Activated T-helper 1 cell treated with anti-CD3 and anti-CD28 coated beads, Interleukin-12 subunit alpha, Interleukin-12 subunit beta, Interleukin-2, Interleukin-4 antibody, amounts not matched to agents 30 ng/mL and 10 ng/mL and 1 ng/mL, durations not matched to agents 14 hours and 24 hours and 36 hours (primary cell): ENCODE measurements around the gene FYCO1. TPM values are rescaled to one million over a fixed set of nuclear protein-coding genes. Genes with fewer than 3 reads are reported as not detected.
"Not testable (repeated sequence)": the region's sequence is repeated elsewhere in the genome, so short reads cannot be mapped to it uniquely, and the experiment has no call there.

Experiments
- DNase-seq: peaks from one replicate; pipeline ENCODE4 v3.0.0; 2021; ENCODE audit warnings: low spot score
- H3K27ac Mint-ChIP-seq: one replicate; pipeline ENCODE4 v1.8.0; 2021; ENCODE audit warnings: mild to moderate bottlenecking, mixed read lengths
- H3K27me3 Mint-ChIP-seq: one replicate; pipeline ENCODE4 v1.8.0; 2022; ENCODE audit warnings: mild to moderate bottlenecking, moderate library complexity, mixed read lengths; ENCODE audit not compliant: insufficient read depth
- H3K36me3 Mint-ChIP-seq: one replicate; pipeline ENCODE4 v1.8.0; 2021; ENCODE audit warnings: low read depth, mixed read lengths
- H3K4me1 Mint-ChIP-seq: one replicate; pipeline ENCODE4 v1.8.0; 2021; ENCODE audit warnings: low read depth, mixed read lengths
- H3K4me3 Mint-ChIP-seq: one replicate; pipeline ENCODE4 v1.8.0; 2021; ENCODE audit warnings: mild to moderate bottlenecking, moderate library complexity, mixed read lengths
- H3K9me3 Mint-ChIP-seq: one replicate; pipeline ENCODE4 v1.8.0; 2021; ENCODE audit warnings: mixed read lengths
- intact Hi-C: fragments of 100-400 bp; cut with micrococcal nuclease; formaldehyde crosslinking; loops from one replicate; pipeline ENCODE4 v1.15.1; 2024
- total RNA-seq: library from RNA; stranded (reverse); gene quantifications from 2 replicates; pipeline ENCODE4 v1.2.3, GENCODE V29; 2022

FYCO1 gene
- total RNA-seq: 16.1 and 16.3 TPM in 2 replicates

DNA sequence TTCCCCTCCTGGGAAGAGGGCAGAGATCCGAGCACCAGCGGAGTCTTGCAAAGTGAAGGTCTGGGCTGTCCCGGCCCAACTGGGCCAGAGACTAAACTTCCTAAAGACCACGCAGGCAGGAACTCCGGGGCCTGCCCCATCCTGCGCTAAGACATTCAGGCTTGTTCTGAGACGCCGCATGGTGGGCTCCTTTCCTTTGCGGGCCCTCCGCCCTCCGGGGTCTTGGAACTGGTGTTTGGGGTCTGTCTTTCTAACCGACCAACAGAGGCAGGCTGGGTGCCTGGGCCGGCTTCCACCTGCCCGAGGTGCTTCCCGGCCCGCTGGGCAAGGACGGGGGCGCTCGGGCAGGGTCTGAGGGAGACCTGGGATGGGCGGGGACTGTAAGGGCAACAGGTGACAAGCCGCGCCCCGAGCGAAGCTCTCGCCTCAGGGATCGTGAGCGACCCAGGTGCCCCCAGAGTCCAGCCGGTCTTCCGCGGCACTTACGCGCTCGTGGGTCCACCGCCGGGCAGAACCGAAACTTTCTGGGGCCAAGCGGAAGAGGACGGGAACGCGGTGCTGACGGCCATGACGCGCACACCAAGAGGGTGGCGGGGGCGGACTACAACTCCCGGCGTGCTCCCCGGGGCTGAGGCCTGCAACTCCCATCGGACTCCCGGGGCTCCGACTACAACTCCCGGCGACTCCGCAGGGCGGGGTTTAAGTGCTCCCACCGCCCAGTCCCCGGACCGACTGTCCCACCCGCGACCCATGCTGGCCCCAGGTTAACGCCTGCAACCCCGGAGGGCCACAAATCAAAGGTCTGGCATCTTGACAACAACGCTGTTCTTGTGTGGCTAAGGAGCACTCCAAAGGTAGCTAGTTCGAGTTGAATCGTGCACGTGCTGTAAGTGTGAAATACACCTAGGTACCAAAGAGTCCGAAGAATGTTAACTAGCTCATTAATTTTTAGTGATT, at the start of gene FYCO1:
Gene FYCO1, minus strand, starts transcription at position 589 of the 957 bp plus-strand sequence. CDS start 10,914 bp downstream, outside the sequence.
- DNase-seq: peak; percentile 82
- Mint-ChIP-seq H3K36me3 (peaks cover 28% of the 10 kb centered on the region), H3K9me3 (peaks cover 4% of the 10 kb centered on the region), H3K4me3 (peak within 1 kb of the TSS; percentile 87), H3K4me1 (peaks cover 64% of the 10 kb centered on the region), H3K27me3 (peaks cover 3% of the 10 kb centered on the region), H3K27ac (peak within 1 kb of the TSS; percentile 96)
- intact Hi-C loops: loop anchor here (1.0 kb wide), 3 partner anchors 70 to 80 kb away; no protein-coding TSS in a partner anchor

DNA sequence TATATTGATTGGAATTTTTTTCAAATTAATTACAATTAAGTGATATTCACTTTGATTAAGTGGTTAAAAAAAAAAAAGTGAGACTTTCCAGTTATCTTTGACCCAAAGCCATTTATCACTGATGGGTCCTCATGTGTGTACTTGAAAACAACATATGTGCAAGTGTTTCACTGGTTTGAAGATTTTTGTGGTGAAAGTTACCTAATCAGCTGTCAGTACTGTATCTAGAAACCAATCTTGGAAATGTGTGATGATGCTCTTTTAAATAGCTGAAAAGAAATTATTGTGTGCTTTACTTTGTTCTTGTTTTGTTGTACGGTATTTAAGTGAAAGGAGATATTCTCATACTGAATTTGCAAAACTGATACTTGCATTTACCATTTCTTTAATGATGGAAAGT, 43.3 kb upstream of the FYCO1 start:
- peaks cover 3% of the 10 kb centered on the region for H3K36me3 Mint-ChIP-seq
- no peak for DNase-seq
- peaks cover 36% of the 10 kb centered on the region for H3K27me3 Mint-ChIP-seq
- intact Hi-C loops: no loop called here
- no peak overlapping the region for H3K4me3 Mint-ChIP-seq
- H3K27ac Mint-ChIP-seq: no peak overlapping the region
- H3K9me3 Mint-ChIP-seq: peaks cover 10% of the 10 kb centered on the region
- peaks cover 6% of the 10 kb centered on the region for H3K4me1 Mint-ChIP-seq

DNA sequence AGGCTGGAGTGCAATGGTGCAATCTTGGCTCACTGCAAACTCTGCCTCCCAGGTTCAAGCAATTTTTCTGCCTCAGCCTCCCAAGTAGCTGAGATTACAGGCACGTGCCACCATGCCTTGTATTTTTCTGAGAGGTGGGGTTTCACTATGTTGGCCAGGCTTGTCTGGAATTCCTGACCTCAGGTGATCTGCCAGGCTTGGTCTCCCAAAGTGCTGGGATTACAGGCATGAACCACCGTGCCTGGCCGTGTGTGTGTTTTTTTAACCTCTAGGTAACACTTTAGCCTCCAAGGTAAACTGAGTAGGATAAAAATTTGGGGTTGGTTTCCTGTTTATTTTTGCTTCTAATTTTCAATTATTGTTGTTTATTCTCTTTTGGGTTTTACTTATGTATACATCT, 42.4 kb upstream of the FYCO1 start:
- H3K4me1 Mint-ChIP-seq, DNase-seq, intact Hi-C loops, H3K36me3 Mint-ChIP-seq, H3K4me3 Mint-ChIP-seq, H3K27ac Mint-ChIP-seq: not testable (repeated sequence)
- H3K9me3 Mint-ChIP-seq: peaks cover 10% of the 10 kb centered on the region
- peaks cover 31% of the 10 kb centered on the region for H3K27me3 Mint-ChIP-seq

GRCh38 chr3:46036191-46036590, 40.6 kb upstream of the FYCO1 start:
- H3K36me3 Mint-ChIP-seq: no peaks in the 10 kb centered on the region

DNA sequence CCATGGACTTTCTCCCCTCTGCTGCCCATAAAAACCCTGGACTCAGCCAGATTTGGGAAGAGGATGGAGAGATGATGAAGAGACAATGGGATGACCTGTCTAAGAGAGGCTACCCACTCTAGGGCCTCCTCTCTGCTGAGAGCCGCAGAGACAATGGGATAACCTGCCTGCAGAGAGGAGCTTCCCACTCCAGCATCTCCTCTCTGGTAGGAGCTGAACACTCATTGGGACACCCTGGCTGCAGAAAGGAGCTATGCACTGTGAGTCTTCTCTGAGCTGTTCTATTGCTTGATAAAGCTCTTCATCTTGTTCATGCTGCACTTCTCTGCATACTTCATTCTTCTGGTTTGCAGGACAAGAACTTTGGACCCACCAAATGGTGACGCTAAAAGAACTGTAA, 36.1 kb upstream of the FYCO1 start:
- Mint-ChIP-seq H3K9me3 (peaks cover 19% of the 10 kb centered on the region), H3K27me3 (peaks cover 16% of the 10 kb centered on the region), H3K36me3 (peaks cover 3% of the 10 kb centered on the region), H3K4me1 (no peaks in the 10 kb centered on the region), H3K27ac (no peak overlapping the region), H3K4me3 (no peak overlapping the region)
- no peak for DNase-seq
- intact Hi-C loops: no loop called here

More at GRCh38 chr3:46036191-46036590, 40.6 kb upstream of the FYCO1 start:
- Mint-ChIP-seq H3K9me3 (no peaks in the 10 kb centered on the region), H3K27me3 (peaks cover 23% of the 10 kb centered on the region), H3K27ac (no peak overlapping the region), H3K4me3 (no peak overlapping the region), H3K4me1 (peaks cover 6% of the 10 kb centered on the region)
- no peak for DNase-seq
- intact Hi-C loops: no loop called here

DNA sequence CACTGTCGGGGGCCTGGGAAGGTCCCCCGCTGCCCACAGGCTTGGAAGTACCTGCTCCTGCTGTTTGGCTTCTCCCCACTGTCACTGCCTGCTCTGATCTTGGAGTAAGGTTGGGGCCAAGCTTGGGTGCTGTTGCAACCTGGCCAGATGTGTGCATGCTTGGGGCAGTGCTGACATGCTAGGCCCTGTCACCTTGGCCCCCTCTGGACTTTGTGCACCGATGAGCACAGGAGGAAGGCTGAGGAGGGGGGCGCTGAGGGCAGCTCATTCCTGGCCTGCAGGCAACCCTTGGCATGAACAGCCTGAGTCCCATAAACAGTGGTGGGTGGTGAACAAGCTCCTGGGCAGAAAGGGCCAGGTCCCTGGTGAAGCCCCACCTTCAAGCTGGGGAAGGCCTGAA, 35.6 kb upstream of the FYCO1 start:
- no peak overlapping the region for H3K27ac Mint-ChIP-seq
- H3K4me3 Mint-ChIP-seq: no peak overlapping the region
- peaks cover 19% of the 10 kb centered on the region for H3K9me3 Mint-ChIP-seq
- peaks cover 3% of the 10 kb centered on the region for H3K36me3 Mint-ChIP-seq
- H3K27me3 Mint-ChIP-seq: peaks cover 16% of the 10 kb centered on the region
- no peaks in the 10 kb centered on the region for H3K4me1 Mint-ChIP-seq
- intact Hi-C loops: no loop called here
- no peak for DNase-seq

- H3K27me3 Mint-ChIP-seq: peaks cover 11% of the 10 kb centered on the region
- H3K27ac Mint-ChIP-seq: no peak overlapping the region
- H3K9me3 Mint-ChIP-seq: peaks cover 19% of the 10 kb centered on the region
- no peak overlapping the region for H3K4me3 Mint-ChIP-seq
- no peak for DNase-seq
- intact Hi-C loops: no loop called here
- peaks cover 3% of the 10 kb centered on the region for H3K36me3 Mint-ChIP-seq
- H3K4me1 Mint-ChIP-seq: no peaks in the 10 kb centered on the region
Observed at GRCh38 chr3:46030626-46031025, 35.0 kb upstream of the FYCO1 start.

- no peaks in the 10 kb centered on the region for H3K4me1 Mint-ChIP-seq
- peaks cover 19% of the 10 kb centered on the region for H3K9me3 Mint-ChIP-seq
- H3K27ac Mint-ChIP-seq: no peak overlapping the region
- intact Hi-C loops: no loop called here
- no peak overlapping the region for H3K4me3 Mint-ChIP-seq
- peaks cover 3% of the 10 kb centered on the region for H3K36me3 Mint-ChIP-seq
- DNase-seq: no peak
- peaks cover 6% of the 10 kb centered on the region for H3K27me3 Mint-ChIP-seq
Observed at GRCh38 chr3:46029953-46030543, 34.4 kb upstream of the FYCO1 start.

DNA sequence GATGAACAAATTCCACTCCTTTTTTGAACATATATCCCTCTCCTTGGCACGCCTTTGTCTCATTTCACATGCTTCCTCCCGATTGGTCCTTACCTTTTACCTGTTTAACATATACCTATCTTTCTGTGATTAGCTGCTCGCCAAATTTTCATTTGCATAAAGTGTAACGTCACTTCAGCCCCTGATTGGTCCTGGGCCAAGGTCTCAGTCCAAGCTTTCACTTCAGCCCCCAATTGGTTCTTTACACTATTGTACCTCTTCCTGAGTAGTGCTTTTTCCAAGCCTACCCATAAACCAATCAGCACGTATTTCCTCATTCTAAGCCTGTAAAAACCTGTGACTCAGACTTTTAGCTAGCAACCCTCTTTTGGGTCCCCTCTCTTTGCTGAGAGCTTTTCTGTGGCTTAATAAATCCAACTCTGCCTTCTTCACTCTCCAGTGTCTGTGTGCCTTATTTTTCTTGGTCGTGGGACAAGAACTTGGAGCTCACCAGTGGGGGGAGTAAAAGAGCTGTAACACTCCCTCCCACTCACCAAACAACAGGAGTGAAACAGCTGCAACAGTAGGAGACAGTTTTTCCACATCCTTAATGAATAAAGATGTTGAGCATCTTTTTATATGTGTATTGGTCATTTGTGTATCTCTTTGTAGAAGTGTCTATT, 32.2 kb upstream of the FYCO1 start:
- Mint-ChIP-seq H3K4me1 (no peaks in the 10 kb centered on the region), H3K36me3 (peaks cover 3% of the 10 kb centered on the region), H3K4me3 (no peak overlapping the region), H3K27ac (no peak overlapping the region), H3K9me3 (peaks cover 19% of the 10 kb centered on the region), H3K27me3 (peaks cover 16% of the 10 kb centered on the region)
- DNase-seq: no peak
- intact Hi-C loops: no loop called here

- intact Hi-C loops: no loop called here
- H3K4me1 Mint-ChIP-seq: peaks cover 2% of the 10 kb centered on the region
- H3K36me3 Mint-ChIP-seq: peaks cover 3% of the 10 kb centered on the region
- H3K27me3 Mint-ChIP-seq: peaks cover 13% of the 10 kb centered on the region
- DNase-seq: no peak
- peaks cover 19% of the 10 kb centered on the region for H3K9me3 Mint-ChIP-seq
- H3K27ac Mint-ChIP-seq: no peak within 1 kb of the TSS
- no peak within 1 kb of the TSS for H3K4me3 Mint-ChIP-seq
Observed at GRCh38 chr3:46027021-46027705, 31.5 kb upstream of the FYCO1 start, which contains the start of gene XCR1. Gene XCR1, minus strand, starts transcription at chr3:46027483. Its CDS starts 5,536 bp downstream, at chr3:46021947.

GRCh38 chr3:46025139-46025538, 29.5 kb upstream of the FYCO1 start:
- no peak overlapping the region for H3K27ac Mint-ChIP-seq
- DNase-seq: no peak
- H3K4me1 Mint-ChIP-seq: peaks cover 8% of the 10 kb centered on the region
- intact Hi-C loops: no loop called here
- H3K4me3 Mint-ChIP-seq: no peak overlapping the region
- H3K9me3 Mint-ChIP-seq: peaks cover 19% of the 10 kb centered on the region
- peaks cover 17% of the 10 kb centered on the region for H3K27me3 Mint-ChIP-seq
- H3K36me3 Mint-ChIP-seq: peaks cover 6% of the 10 kb centered on the region

DNA sequence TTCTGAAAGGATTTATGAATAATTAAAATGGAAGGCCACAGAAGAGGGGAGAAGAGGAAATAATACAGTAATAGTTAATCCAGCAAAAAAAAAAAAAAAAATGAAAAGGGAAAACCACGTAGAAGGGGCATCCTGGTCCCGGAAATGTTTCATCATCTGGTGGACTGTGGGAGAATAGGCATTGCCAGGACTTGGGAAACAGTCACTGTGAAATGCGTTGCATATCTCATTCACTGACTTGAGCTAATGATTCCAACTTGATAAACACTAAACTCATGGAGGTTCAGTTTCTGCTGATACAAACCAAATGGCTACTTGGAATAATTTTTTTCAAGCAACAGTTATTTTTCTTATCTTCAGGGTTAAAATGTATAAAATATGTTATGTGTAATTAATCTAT, 28.5 kb upstream of the FYCO1 start:
- DNase-seq: no peak
- intact Hi-C loops: no loop called here
- Mint-ChIP-seq H3K4me3 (no peak overlapping the region), H3K27ac (no peak overlapping the region), H3K9me3 (peaks cover 19% of the 10 kb centered on the region), H3K36me3 (peaks cover 6% of the 10 kb centered on the region), H3K4me1 (peaks cover 18% of the 10 kb centered on the region), H3K27me3 (peaks cover 17% of the 10 kb centered on the region)
